RWPE2 (cell line): ENCODE data around the gene AS3MT.
"Not testable (repeated sequence)": the region's sequence is repeated elsewhere in the genome, so short reads cannot be mapped to it uniquely, and the experiment has no call there.

Experiments
- ATAC-seq: fragments of 200-7000 bp; cut with Tn5 transposase; 3 replicates; pipeline ENCODE4 v1.9.1; 2021; ENCODE audit warnings: low read depth
- DNase-seq: peaks from one replicate; pipeline ENCODE4 v3.0.0-alpha.2; 2020; ENCODE audit warnings: low spot score
- H3K27ac ChIP-seq: fragments of 450-650 bp; 2 replicates; pipeline ENCODE4 v1.5.1; 2017; ENCODE audit warnings: mild to moderate bottlenecking; ENCODE audit not compliant: poor library complexity, severe bottlenecking
- H3K27me3 ChIP-seq: fragments of 250-450 bp; sonication (Bioruptor Pico); 2 replicates; pipeline ENCODE4 v1.5.1; 2021; ENCODE audit warnings: mild to moderate bottlenecking, moderate library complexity; ENCODE audit not compliant: insufficient read depth, poor library complexity, severe bottlenecking
- H3K36me3 ChIP-seq: fragments of 250-450 bp; sonication (Bioruptor Pico); 2 replicates; pipeline ENCODE4 v1.5.1; 2020; ENCODE audit warnings: low read depth, mild to moderate bottlenecking, moderate library complexity
- H3K4me1 ChIP-seq: fragments of 250-450 bp; sonication (Bioruptor Pico); 2 replicates; pipeline ENCODE4 v1.5.1; 2021; ENCODE audit warnings: mild to moderate bottlenecking, moderate library complexity; ENCODE audit not compliant: insufficient read depth, poor library complexity, severe bottlenecking
- H3K4me3 ChIP-seq: fragments of 250-450 bp; sonication (Bioruptor Pico); 2 replicates; pipeline ENCODE4 v1.5.1; 2021; ENCODE audit warnings: mild to moderate bottlenecking, moderate library complexity; ENCODE audit not compliant: severe bottlenecking
- H3K9me3 ChIP-seq: fragments of 250-450 bp; sonication (Bioruptor Pico); 2 replicates; pipeline ENCODE4 v1.5.1; 2021; ENCODE audit warnings: mild to moderate bottlenecking, moderate library complexity; ENCODE audit not compliant: severe bottlenecking
- CTCF ChIP-seq: fragments of 450-650 bp; IDR thresholded peaks from one replicate; pipeline ENCODE4 v1.5.1; 2017; ENCODE audit warnings: mild to moderate bottlenecking, moderate library complexity; ENCODE audit not compliant: poor library complexity, severe bottlenecking

The AS3MT gene

GRCh38 chr10:102927311-102928010, 58.2 kb downstream of the AS3MT start:
- no peak for DNase-seq
- Histone ChIP-seq H3K36me3 (no peaks in the 10 kb centered on the region; the same call in 1 of the 2 replicates), H3K27me3 (no peaks in the 10 kb centered on the region), H3K4me3 (no peak overlapping the region), H3K27ac (no peak overlapping the region), H3K4me1 (no peaks in the 10 kb centered on the region), H3K9me3 (no peaks in the 10 kb centered on the region)
- TF ChIP-seq CTCF, result no peak
- no peak for ATAC-seq

- not testable (repeated sequence) for H3K9me3 ChIP-seq, DNase-seq, H3K4me1 ChIP-seq, H3K36me3 ChIP-seq, ATAC-seq, H3K27ac ChIP-seq, H3K4me3 ChIP-seq, H3K27me3 ChIP-seq
These were observed 59.2 kb downstream of the AS3MT start for GRCh38 chr10:102928442-102928841.

GRCh38 chr10:102930720-102931119, 61.5 kb downstream of the AS3MT start:
- DNase-seq, result no peak
- no peaks in the 10 kb centered on the region for H3K4me1 ChIP-seq
- no peak for TF ChIP-seq CTCF
- H3K4me3 ChIP-seq, result no peak overlapping the region
- no peaks in the 10 kb centered on the region for H3K27me3 ChIP-seq
- ATAC-seq, result no peak
- no peak overlapping the region for H3K27ac ChIP-seq
- no peaks in the 10 kb centered on the region; the same call in 1 of the 2 replicates for H3K36me3 ChIP-seq
- H3K9me3 ChIP-seq, result no peaks in the 10 kb centered on the region

- no peak for ATAC-seq
- TF ChIP-seq CTCF, result no peak
- Histone ChIP-seq H3K4me1 (no peaks in the 10 kb centered on the region), H3K27me3 (no peaks in the 10 kb centered on the region), H3K27ac (no peak overlapping the region), H3K4me3 (no peak overlapping the region), H3K9me3 (no peaks in the 10 kb centered on the region), H3K36me3 (no peaks in the 10 kb centered on the region; the same call in 1 of the 2 replicates)
- DNase-seq, result no peak
These were observed 62.4 kb downstream of the AS3MT start for GRCh38 chr10:102931643-102932042.

- ATAC-seq (no peak), DNase-seq (no peak)
- no peak overlapping the region for H3K4me3 ChIP-seq
- H3K27me3 ChIP-seq, result no peaks in the 10 kb centered on the region
- H3K9me3 ChIP-seq, result no peaks in the 10 kb centered on the region
- no peaks in the 10 kb centered on the region for H3K4me1 ChIP-seq
- no peak overlapping the region for H3K27ac ChIP-seq
- no peaks in the 10 kb centered on the region for H3K36me3 ChIP-seq
- no peak for TF ChIP-seq CTCF
These were observed 66.2 kb downstream of the AS3MT start for GRCh38 chr10:102935505-102935904.
